Transverse colon (tissue), 4 donors: Measurements from ENCODE around the gene ZDHHC24. TPM values are rescaled to one million over a fixed set of nuclear protein-coding genes. Genes with fewer than 3 reads are reported as not detected.

Experiments used
- DNase-seq: peaks from one replicate; pipeline ENCODE4 v3.0.0-alpha.2; 2019
- H3K27ac ChIP-seq, 4 donors: fragments of 200-600 bp; sonication (generic); 2 replicates each; pipeline ENCODE4 v1.5.1; 2016 to 2018; ENCODE audit warnings: inconsistent platforms in 4 of 4
- H3K27me3 ChIP-seq: fragments of 200-600 bp; sonication (generic); 2 replicates; pipeline ENCODE4 v1.5.1; 2017; ENCODE audit warnings: inconsistent platforms
- H3K36me3 ChIP-seq, 4 donors: fragments of 200-600 bp; sonication (generic); 2 replicates each; pipeline ENCODE4 v1.5.1; 2017 to 2019; ENCODE audit warnings: inconsistent platforms in 4 of 4
- H3K4me1 ChIP-seq, 4 donors: fragments of 200-600 bp; sonication (generic); 2 replicates each; pipeline ENCODE4 v1.5.1; 2017 to 2020; ENCODE audit warnings: inconsistent platforms in 4 of 4
- H3K4me3 ChIP-seq, 4 donors: fragments of 200-600 bp; sonication (generic); 1 replicate in 1 of 4; 2 replicates in 3 of 4; pipeline versions ENCODE4 v1.5.1 to v1.6.1; 2017 to 2019; ENCODE audit warnings: inconsistent platforms in 4 of 4
- H3K9me3 ChIP-seq, 2 donors: fragments of 200-600 bp; sonication (generic); 2 replicates each; pipeline ENCODE4 v1.5.1; 2017 to 2019; ENCODE audit warnings: inconsistent platforms in 2 of 2
- EP300 ChIP-seq: sonication (generic); formaldehyde crosslinking; IDR thresholded peaks from one replicate; pipeline ENCODE4 v1.6.1; 2017; ENCODE audit warnings: antibody characterized with exemption, low read depth
- POLR2A ChIP-seq: fragments of 450-650 bp; IDR thresholded peaks from one replicate; pipeline ENCODE4 v1.6.1; 2016; ENCODE audit warnings: antibody characterized with exemption, mild to moderate bottlenecking, moderate library complexity
- POLR2AphosphoS5 ChIP-seq, 3 donors: sonication (generic); formaldehyde crosslinking; IDR thresholded peaks; one replicate each; pipeline ENCODE4 v1.6.1; 2016; ENCODE audit warnings: antibody characterized with exemption in 3 of 3
- WGBS, 2 donors: methylation state at CpG; one replicate each; pipeline ENCODE4 v1.1.5; 2018; ENCODE audit warnings: low coverage in 1 of 2; 5-methylcytosine and 5-hydroxymethylcytosine counted together
- in situ Hi-C, 4 donors: fragments of 200-750 bp; cut with MboI; loops; one replicate each; pipeline versions ENCODE4 v1.15.0 to v1.15.1; 2017; ENCODE audit warnings: low sequenced_read_pairs in 3 of 4, low pct_ligation_motif_present in 1 of 4, low pct_unique_long_range_greater_than_20kb in 1 of 4
- intact Hi-C: fragments of 100-400 bp; cut with DNase I; formaldehyde crosslinking; loops from one replicate; pipeline ENCODE4 v1.15.1; 2023; ENCODE audit warnings: low total_unique reads
- total RNA-seq, 4 donors: library from RNA; depleted of rRNA; stranded (reverse); fragments of >200 nt; gene quantifications; one replicate each; pipeline ENCODE4 v1.1.0, GENCODE V29; 2016
- TF ChIP-seq, protein P1 (sequence below), 5 experiments: fragments of 200-600 bp in 3 of 5; fragments of 450-650 bp in 2 of 5; sonication (generic) in 3 of 5; IDR thresholded peaks; 1 replicate in 2 of 5; 2 replicates in 3 of 5; pipeline ENCODE4 v1.5.1; 2016 to 2017; ENCODE audit warnings: antibody characterized with exemption in 5 of 5, inconsistent platforms in 3 of 5, mild to moderate bottlenecking in 2 of 5, moderate library complexity in 1 of 5

ZDHHC24 gene
- total RNA-seq, 4 donors from 2014 or later = 12.1 to 34.4 (median 13.8) TPM

DNA sequence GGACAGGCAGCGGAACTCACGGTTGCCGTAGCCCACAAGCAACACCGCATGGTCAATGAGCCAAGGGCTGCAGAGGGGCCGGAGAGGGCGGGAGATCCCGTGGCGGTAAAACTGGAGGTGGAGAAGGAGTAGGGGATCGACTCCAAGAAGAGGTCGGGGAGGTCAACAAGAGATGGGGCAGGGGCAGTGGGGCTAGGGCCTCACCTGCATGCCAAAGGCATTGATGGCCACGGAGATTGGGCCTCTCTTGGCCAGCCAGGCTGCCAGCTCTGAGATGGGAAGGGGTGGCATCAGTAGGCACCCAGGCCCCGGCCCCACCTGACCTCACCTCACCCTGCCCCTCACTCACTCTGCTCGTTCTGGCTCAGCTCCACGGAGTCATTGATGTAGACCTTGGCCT, 18.7 kb upstream of the ZDHHC24 start:
- peaks cover 5 to 18% (median 13%) of the 10 kb centered on the region in 4 donors for H3K4me1 ChIP-seq
- TF ChIP-seq POLR2A (no peak), POLR2AphosphoS5 (IDR thresholded peaks at IDR 0.05) (no peak), EP300 (no peak)
- TF ChIP-seq, protein P1, sequence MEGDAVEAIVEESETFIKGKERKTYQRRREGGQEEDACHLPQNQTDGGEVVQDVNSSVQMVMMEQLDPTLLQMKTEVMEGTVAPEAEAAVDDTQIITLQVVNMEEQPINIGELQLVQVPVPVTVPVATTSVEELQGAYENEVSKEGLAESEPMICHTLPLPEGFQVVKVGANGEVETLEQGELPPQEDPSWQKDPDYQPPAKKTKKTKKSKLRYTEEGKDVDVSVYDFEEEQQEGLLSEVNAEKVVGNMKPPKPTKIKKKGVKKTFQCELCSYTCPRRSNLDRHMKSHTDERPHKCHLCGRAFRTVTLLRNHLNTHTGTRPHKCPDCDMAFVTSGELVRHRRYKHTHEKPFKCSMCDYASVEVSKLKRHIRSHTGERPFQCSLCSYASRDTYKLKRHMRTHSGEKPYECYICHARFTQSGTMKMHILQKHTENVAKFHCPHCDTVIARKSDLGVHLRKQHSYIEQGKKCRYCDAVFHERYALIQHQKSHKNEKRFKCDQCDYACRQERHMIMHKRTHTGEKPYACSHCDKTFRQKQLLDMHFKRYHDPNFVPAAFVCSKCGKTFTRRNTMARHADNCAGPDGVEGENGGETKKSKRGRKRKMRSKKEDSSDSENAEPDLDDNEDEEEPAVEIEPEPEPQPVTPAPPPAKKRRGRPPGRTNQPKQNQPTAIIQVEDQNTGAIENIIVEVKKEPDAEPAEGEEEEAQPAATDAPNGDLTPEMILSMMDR (IDR thresholded peaks at IDR 0.05) = no peak
- no peaks in the 10 kb centered on the region for H3K9me3 ChIP-seq
- H3K4me3 ChIP-seq = no peak overlapping the region
- H3K27me3 ChIP-seq = peaks cover 11% of the 10 kb centered on the region
- intact Hi-C loops = no loop called here
- H3K27ac ChIP-seq = no peak overlapping the region
- DNase-seq = no peak
- WGBS, 2 donors = 86 to 91% methylated on average over 6 to 14 of the region's 14 CpGs
- H3K36me3 ChIP-seq = no peaks in the 10 kb centered on the region
- in situ Hi-C loops = loop anchor here in 2 of 4 donors (10.0 to 25.0 kb wide), 2 partner anchors 160 to 273 kb away; partner anchors contain the start of gene RCE1 (in 1 of the 2)

DNA sequence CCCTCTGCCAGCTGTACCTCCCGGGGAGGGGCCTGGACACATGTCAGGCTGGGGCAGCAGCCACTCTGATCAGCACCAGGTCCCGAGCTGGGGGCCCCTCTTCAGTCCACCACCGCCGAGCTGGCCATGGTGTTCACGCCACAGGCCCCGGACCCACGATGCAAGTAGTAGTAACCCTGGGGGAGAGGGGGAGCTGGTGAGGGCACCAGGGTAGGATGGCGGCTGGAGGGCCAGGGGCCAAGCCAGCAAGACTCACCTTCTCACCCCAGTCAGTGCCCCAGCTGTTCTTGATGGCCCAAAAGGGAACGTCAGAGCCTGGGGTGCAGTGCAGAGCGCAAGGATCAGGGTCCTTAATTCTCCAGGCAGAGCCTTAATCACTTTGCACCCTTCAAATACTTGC, 18.0 kb upstream of the ZDHHC24 start:
- Histone ChIP-seq H3K4me1 (peaks cover 8 to 24% (median 19%) of the 10 kb centered on the region in 4 donors), H3K27me3 (peaks cover 18% of the 10 kb centered on the region), H3K4me3 (no peak overlapping the region), H3K36me3 (no peaks in the 10 kb centered on the region), H3K9me3 (no peaks in the 10 kb centered on the region), H3K27ac (no peak overlapping the region)
- in situ Hi-C loops (loop anchor here in 2 of 4 donors (10.0 to 25.0 kb wide), 2 partner anchors 159 to 273 kb away; partner anchors contain the start of gene RCE1 (in 1 of the 2)), intact Hi-C loops (no loop called here)
- 90% methylated on average over 5 of the region's 10 CpGs; no CpG with 5 or more reads in 1 of the 2 donors for WGBS, 2 donors
- DNase-seq = no peak
- TF ChIP-seq POLR2AphosphoS5 (IDR thresholded peaks at IDR 0.05) (no peak), POLR2A (no peak), EP300 (no peak)
- TF ChIP-seq, protein P1 (IDR thresholded peaks at IDR 0.05) = no peak

DNA sequence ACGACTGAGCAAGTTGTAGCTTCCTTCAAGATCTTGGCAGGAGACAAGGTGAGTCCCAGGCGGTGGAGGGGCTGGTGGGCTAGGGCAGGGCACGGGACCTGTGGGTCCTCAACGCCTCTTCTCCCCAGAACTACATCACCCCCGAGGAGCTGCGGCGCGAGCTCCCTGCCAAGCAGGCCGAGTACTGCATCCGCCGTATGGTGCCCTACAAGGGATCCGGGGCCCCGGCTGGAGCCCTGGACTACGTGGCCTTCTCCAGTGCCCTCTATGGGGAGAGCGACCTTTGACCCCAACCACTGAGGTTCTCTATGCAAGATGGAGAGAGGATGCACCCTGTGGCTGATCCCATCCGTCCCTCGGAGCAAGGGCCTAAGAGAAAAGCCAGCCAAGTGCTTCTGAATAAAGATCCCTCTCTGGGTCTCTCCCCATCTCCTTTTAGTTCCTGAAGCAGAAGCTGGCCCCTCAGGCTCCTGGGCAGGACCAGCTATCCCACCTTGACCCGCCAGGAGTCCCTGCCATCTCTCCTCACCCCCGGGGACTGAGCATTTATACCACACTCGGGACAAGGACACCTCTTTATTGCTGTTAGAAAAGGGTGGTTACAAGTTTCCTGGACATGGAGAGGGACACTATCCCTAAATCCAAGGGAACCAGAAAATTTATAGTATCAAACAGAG, 17.2 kb upstream of the ZDHHC24 start:
- 84 to 92% methylated on average over 10 to 20 of the region's 20 CpGs for WGBS, 2 donors
- no peak overlapping the region for H3K4me3 ChIP-seq
- intact Hi-C loops = no loop called here

DNA sequence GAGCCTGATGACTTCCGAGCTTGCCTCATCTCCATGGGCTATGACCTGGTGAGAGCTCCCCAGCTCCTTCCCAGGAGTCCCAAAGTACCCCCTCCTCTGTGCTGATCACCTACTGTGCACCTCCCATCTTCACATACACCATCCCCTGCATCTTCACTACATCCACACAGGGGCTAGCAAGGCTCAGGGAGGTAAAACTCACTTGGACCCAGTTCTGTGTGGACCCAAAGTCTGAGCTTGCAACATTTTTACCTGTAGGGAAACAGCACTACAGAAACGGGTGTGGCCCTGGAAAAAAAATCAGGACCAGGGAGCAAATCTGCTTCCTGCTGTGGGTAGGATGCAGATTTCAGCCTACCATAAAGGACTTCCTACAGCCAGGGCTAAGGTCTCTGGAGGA, 16.4 kb upstream of the ZDHHC24 start:
- TF ChIP-seq POLR2A (no peak), POLR2AphosphoS5 (IDR thresholded peaks at IDR 0.05) (no peak), EP300 (no peak)
- TF ChIP-seq, protein P1 (IDR thresholded peaks at IDR 0.05) = no peak
- Histone ChIP-seq H3K27ac (no peak overlapping the region), H3K27me3 (peaks cover 22% of the 10 kb centered on the region), H3K4me1 (peaks cover 6 to 11% (median 8%) of the 10 kb centered on the region in 4 donors), H3K9me3 (no peaks in the 10 kb centered on the region), H3K4me3 (no peak overlapping the region), H3K36me3 (no peaks in the 10 kb centered on the region)
- intact Hi-C loops = no loop called here
- no peak for DNase-seq
- in situ Hi-C loops = loop anchor here in 2 of 4 donors (10.0 to 25.0 kb wide), 2 partner anchors 157 to 275 kb away; partner anchors contain the start of gene RCE1 (in 1 of the 2)
- 60% methylated on average over 2 of the region's 2 CpGs; no CpG with 5 or more reads in 1 of the 2 donors for WGBS, 2 donors

More for the DNA sequence above, 17.2 kb upstream of the ZDHHC24 start:
- Histone ChIP-seq H3K36me3 (no peaks in the 10 kb centered on the region), H3K27ac (no peak overlapping the region), H3K4me1 (peaks cover 11 to 18% (median 13%) of the 10 kb centered on the region in 4 donors), H3K27me3 (peaks cover 20% of the 10 kb centered on the region), H3K9me3 (no peaks in the 10 kb centered on the region)
- no peak for TF ChIP-seq POLR2A
- TF ChIP-seq POLR2AphosphoS5 (IDR thresholded peaks at IDR 0.05) = no peak
- TF ChIP-seq, protein P1 (IDR thresholded peaks at IDR 0.05) = no peak
- TF ChIP-seq EP300 = no peak
- in situ Hi-C loops = loop anchor here in 2 of 4 donors (10.0 to 25.0 kb wide), 2 partner anchors 158 to 274 kb away; partner anchors contain the start of gene RCE1 (in 1 of the 2)
- DNase-seq = no peak
